ENCODE data around the gene ARPC4.

Gene ARPC4

DNA sequence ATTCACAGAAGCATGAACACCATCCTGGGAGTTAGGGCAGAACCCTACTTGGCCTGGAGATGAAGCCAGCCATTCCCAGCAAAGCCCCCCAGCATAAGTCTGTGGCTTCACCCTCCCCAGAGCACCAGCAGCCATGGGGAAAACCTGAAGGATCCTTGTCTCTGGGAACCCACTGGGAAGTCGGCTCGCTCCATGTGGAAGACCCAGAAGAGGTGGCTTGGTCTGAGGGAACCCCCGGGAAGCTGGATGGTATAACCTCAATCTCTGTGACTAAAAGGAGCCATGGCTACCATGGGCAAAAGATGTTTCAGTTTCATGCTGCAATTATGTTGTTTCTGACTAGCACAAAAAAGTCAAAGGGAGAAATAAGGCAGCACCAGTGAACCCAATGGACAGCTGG is 62.7 kb downstream of the ARPC4 start:
- no peak for DNase-seq (ENCODE audit: low read depth in 2 of 2)

Data from stimulated activated CD4-positive, alpha-beta T cell treated with anti-CD3 and anti-CD28 coated beads, Interleukin-4, amount 100 ng/mL, for 48 hours (primary cell).